GM18499 (cell line): ENCODE data around the gene AP4B1.
A peak's percentile ranks its signal among the peaks of the same experiment; 100 is the strongest.

Source experiments
- ATAC-seq: cut with Tn5 transposase; IDR thresholded peaks from one replicate; pipeline ENCODE4 v1.9.1; 2021; ENCODE audit warnings: moderate number of reproducible peaks; ENCODE audit not compliant: insufficient read depth, unreplicated experiment

Gene AP4B1

DNA sequence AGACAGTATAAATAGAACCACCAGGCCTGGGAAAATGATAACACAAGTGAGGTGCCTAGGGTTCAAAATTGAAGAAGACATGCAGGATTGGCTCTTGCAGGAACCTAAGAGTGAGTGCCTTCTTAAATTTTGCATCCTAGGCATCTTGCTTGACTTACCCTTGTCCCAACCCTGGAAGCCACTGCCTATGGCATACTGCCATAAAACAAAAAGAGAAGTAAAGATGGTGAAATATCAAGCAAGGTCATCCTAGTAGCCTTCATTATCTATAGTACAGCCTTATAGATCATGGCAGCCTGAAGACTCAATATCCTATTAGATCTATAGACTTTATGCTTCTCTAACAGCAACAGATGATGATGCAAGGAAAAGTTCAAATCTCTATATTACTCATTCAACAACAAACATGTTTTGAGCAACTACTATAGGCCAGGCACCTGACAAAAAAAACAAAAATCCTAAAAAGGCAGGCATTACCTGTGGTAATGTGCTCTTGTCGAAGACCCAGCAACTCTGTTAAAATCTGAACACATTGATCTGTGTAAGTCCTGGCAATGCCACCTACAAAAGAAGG, 6.3 kb downstream of the AP4B1 start:
- no peak for ATAC-seq

DNA sequence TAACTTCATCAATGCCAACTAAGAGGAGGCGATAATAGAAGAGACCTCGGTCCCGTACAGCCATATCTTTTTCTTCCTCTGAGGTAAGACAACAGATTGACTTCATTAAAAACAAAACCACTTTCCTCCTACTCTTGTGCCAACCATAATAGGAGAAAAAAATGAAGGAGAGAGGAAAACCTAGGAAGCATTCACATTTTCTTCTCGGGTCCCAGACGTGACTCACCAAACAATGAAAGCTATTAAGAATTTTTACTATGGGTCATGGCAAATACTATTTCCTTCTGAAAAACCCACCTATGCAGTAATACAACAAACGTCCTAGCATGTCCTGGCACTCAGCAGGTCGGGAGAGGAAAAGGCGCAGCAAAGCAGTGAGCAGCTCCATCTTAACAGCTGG, 8.6 kb downstream of the AP4B1 start:
- ATAC-seq: no peak

DNA sequence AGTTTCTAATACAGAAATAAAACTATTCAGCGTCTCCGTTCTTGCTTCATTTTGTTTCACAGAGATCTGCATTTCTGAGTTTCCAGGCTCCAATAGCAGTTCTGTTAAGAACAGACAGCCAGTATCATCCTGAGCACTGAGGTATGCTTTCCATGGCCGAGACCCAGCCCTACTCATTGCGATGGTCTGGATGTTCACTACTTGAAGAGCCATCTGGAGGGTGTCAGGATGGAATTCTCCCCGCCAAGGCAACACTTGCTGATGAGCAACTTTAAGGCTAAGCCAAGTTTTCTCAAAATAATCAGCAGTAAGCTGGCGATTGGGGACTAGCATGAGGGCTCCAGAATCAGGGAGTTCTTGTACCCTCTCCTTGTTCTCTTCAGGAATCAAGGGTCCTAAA, 9.5 kb downstream of the AP4B1 start:
- ATAC-seq: no peak

DNA sequence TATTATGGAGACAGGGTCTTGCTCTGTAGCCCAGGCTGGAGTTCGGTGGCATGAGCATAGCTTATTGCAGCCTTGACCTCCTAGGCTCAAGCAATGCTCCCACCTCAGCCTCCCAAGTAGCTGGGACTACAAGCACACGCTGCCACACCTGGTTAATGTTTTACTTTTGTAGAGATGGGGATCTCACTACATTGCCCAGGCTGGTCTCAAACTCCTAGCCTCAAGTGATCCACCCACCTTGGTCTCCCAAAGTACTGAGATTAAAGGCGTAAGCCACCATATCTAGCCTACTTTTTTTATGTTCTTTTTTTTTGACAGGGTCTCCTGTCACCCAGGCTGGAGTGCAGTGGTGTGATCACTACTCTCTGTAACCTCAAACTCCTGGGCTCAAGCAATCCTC, 11.3 kb downstream of the AP4B1 start:
- ATAC-seq: no peak

DNA sequence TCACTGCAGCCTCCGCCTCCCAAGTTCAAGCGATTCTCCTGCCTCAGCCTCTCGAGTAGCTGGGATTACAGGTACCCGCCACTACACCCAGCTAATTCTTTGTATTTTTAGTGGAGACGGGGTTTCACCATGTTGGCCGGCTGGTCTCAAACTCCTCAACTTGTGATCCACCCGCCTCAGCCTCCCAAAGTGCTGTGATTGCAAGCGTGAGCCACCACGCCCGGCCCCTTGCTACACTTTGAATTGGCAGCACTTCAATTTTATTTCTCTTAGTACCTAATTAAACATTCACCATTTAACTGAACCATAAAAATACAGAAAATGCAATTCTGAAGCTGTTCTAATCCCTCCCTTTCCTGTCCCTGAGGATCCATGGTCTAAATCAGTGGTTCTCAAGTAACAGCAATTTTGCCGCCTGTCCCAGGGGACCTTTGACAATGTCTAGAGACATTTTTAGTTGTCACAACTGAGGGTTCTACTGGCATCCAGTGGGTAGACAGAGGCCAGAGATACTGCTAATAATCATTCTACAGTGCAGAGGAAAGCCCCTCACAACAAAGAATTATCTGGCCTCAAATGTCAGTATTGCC, 12.9 kb downstream of the AP4B1 start:
- ATAC-seq: no peak

DNA sequence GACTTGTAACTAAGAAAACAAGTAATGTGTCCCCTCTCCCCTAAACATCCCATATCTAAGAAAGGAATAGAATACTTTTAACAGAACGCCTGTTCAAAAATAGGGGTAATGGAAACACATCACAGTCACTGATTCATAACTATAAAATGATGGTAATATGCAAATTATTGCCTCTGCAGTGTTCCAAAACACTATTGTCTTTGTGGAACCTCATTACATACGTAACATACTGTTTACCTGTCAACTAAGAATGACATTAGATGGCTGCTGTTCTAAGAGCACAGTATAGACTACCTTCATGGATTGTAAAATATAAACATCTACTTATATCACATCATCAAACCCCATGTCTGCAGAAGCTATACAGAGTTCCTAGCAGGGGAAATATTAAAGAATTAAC, 13.8 kb downstream of the AP4B1 start:
- no peak for ATAC-seq

DNA sequence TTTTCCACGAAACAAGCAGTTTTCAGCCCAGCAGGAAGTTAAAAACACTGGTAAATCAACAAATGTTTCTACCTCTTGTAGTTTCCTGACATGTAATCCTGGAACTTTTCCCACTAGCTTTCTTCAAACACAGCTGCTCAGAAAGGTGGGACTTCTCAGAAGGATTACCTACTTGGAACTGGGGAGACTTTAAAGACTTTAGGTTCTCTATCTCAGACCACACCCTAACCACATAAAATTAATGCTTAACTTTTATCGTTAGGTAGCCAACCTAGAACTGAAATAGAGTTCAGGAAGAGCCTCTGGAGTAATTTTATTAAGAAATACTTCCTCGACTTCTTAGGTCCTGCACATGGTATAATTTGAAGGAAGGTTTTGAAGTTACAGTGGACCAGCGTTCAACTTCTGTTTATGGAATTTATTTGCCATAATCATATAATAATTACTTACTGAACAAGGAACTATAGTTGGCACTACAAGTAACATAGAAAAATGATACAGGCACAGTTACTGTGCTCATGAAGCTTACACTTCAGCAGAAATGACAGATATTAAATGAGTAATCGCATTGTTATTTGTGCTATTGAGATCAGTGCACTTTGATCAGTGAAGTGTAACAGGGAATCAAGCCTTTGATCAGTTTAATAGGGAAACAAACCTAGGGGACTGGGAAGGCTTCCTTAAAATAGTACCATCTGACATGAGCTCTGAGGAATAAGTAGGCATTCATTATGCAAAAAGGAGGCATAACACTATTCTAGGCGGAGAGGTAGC, 17.0 kb downstream of the AP4B1 start, which contains the start of gene BCL2L15:
TSS of gene BCL2L15 (minus strand) at position 180 of the 774 bp plus-strand sequence. CDS start 206 bp downstream, outside the sequence.
- no peak for ATAC-seq

DNA sequence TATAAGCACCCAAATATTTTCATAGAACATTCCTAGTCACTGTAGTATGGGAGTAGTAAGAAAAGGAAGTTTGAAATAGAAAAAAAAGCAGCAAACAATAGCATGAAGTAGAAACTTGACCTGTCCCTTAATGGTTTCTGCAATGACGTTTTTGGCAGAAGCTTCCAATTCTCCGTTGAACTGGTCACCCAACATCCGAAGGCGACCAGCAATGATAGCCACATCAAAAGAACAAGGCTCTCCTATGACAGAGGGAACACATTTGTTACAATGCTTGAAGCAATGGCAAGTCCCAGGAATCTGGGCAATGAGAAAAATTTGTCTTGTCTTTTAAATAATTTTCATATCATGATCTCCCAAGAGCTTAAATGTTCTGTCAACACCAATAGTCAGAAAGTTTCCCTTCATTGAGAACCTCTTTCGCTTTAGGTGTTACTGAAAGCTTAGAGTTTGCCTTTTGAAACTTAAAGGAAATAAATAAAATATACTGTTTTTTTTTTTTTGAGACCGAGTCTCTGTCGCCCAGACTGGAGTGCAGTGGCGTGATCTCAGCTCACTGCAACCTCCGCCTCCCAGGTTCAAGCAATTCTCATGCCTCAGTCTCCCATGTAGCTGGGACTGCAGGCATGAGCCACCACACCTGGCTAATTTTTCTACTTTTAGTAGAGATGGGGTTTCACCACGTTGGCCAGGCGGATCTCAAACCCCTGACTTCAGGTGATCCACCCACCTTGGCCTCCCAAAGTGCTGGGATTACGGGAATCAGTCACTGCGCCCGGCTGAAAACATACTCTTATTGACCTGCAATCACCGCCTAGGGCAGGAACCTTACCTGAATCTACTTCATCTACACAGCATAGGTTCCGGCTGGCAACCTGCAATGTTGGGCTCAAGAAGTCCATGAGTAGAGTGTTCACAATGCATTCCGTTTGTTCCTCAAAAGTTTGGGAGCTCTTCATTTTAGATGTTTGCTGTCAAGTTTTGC, 17.9 kb downstream of the AP4B1 start:
- no peak for ATAC-seq

DNA sequence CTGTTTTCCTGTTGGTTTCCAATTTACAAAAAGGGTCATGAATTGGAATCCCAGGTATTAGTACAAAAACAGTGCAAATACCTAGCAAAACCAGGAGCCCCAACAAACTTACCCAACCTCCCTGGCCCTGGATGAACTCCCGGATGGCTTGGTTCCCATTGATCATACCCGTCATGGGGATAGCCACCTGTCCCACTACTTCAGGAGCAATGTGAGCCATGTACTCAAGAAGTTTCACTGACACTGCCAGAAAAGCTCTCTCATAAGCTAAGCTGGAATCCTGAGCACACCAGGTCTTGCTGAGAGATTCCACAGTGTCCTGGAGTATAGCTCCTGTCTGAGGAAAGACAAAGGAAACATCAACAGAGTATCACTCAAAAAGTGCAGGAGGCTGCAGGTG, 22.9 kb downstream of the AP4B1 start:
- ATAC-seq: no peak

DNA sequence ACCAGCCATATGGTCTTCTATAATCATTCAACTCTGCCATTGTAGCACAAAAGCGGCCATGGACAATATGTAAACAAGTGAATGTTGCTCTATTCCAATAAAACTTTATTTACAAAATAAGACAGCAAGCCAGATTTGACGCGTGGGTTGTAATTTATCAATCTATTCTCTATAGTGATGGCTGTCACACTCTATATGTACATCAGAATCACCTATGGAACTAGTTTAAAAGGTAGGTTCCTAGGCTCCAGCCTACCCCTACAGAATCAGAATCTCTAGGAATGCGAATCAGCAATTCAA, 24.9 kb downstream of the AP4B1 start:
- ATAC-seq: no peak

DNA sequence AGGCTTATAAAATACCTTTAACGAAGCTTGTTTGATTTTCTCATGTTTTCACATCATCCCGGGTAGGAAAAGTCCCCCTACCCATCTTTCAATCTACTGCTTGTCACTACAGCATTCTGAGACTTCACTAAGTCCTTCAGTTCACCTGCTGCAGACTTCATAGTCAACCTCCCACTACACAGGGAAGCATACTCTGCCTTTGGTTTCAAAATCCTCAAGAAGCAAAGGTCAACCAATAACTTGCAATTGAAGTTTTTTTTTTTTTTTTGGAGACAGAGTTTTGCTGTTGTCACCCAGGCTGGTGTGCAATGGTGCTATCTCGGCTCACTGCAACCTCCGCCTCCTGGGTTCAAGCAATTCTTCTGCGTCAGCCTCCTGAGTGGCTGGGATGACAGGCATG, 28.4 kb downstream of the AP4B1 start:
- no peak for ATAC-seq

DNA sequence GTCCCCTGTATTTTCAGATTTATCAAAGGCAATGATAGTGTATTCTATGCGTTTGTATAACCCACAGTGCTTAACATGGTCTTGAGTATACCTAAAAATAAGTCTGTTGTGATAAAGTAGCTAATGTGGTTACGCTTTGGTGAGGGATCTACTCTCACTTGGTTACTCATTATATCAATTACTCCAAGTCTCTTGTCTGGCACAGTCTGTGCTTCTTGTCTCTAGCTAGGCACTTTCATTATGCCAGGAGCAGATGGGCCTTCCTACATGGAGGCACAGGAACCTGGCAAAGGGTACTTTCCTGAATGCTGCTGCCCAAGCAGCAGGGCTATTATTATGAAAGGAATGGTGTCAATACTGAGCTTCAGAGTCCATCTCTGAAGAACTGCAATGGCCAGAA, 28.9 kb downstream of the AP4B1 start:
- ATAC-seq: no peak

DNA sequence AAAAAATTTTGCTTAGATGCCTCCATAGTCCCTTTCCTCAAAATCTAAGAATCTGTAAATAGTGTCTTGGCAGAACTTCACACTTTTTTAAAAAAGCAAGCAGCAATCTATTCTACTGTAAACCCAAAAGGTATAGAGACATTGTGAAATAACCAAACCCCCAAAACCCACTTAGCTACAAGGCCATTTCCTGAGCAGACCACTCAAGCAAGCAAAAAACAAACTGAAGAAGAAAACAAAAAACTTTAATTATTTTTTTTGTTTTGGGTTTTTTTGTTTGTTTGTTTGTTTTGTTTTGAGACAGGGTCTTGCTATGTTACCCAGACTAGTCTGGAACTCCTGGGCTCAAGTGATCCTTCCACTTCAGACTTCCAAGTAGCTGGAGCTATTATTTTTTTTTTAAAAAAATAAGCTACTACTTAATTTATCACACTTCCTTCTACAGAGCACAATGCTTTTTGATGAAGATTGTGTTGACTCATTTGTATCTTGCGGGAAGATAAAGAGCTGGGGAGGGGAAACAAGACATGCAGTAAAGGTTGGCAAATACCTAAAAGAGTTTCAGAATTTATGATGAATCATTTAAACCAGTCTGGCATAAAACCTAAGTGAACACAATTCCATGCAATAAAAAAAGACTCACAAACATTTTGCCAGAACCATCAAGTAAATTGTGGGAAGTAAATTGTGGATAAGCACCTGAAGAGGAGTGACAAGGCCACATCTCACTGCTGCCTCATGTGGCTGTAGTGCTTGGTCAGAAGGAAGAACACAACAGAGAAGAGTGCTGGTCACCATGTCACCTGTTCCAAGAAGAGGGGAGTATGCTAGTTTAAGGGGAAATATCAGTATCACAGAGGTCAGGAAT, 30.4 kb downstream of the AP4B1 start:
- no peak for ATAC-seq

DNA sequence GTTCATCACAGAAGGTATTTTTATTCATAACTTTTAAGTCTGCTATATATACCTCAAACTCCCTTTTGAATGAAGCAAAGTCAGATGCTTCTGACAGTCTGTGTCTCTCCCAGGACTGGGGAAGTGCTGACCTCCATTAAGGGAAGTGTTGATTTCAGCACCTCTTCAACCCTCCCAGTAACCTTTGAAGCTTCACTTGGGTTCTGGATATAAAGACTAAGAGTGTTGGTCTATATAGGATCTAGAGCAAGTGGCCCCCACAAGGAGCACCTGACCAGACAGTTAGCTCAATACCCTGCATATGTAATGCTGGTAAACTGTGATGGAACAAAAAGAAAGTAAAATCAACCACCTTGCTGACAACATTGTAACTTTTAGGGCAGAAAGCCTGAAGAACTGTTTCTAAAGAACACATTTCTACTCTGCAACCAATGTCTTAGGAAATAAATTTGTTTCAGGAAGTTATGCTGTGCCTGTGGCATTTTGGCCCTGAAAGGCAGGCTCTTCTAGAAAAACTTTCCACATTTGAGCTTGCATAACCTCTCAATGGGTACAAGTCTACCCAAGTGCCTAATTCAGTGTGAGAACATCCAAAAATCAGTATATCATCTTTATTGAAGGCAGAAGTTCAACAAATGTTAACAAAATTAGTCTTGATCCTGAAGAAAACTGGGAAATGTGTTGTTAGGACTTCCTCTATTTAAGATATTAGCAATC, 32.2 kb downstream of the AP4B1 start:
- no peak for ATAC-seq

DNA sequence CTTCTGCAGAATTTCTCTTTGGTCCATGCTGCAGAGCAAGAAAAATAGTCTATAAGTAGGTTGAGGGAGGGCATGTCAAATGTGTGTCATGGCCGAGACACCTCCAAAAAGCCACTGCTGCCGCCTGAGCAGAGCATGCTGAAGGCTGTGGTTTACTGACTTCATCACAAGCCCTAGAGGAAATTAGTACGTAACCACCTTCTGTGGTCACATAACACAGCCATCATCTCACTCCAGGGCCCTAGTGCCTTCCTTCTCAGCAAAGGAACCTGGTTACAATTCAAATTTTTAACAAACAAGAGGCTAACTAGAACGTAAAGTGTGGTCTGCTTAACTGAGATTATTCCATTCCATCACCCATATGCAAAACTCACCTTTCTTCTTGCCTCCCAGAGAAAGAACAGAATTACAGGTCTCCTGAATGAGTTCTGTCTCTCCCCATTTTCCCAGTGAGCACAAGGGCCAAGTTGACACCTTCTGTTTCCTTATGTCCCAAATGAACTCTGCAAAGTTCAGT, 32.9 kb downstream of the AP4B1 start, which contains the start of gene PTPN22:
TSS of gene PTPN22 (minus strand) at position 116 of the 517 bp plus-strand sequence.
- peak; percentile 76 for ATAC-seq

DNA sequence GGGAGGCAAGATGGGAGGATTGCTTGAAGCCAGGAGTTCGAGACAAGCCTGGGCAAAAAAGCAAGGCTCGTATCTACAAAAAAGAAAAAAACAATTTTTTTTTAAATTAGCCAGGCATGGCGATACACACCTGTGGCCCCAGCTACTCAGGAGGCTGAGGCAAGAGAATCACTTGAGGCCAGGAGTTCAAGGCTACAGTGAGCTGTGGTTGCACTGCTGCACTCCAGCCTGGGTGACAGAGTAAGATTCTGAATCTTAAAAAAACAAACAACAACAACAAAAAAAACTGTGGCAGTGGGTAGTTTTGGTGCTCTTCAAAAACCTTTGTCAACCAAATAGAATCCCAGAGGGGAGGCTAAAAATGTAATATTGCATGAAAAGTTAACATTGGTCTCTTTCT, 33.8 kb downstream of the AP4B1 start:
- ATAC-seq: no peak

DNA sequence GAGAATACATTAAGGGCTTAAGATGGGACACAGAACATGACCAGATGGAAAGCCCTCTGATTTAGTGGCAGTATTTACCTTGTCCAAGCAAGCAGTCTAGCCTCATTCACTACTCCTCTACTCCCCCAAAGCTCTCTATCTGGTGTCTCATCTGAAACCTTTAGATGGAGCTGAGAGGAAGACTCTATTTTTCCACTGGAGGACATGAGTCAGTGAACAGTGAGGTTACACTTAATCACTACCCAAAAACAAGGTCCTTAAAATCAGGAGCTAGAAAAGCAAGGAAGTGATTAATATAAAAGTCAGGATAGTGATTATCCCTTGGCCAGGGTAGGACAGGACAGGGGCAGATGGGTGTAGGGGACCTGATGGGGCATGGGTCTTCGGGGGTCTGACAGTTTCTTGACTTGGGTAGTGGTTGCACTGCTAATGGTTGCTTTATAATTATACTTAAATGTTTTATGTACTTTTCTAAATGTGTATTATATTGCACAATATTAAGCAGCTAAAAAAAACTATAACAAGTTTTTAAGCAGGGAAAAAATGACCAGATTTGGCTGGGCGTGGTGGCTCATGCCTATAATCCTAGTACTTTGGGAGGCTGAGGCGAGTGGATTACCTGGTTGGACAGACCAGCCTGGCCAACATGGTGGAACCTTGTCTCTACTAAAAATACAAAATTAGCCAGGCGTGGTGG, 36.1 kb downstream of the AP4B1 start:
- no peak for ATAC-seq

DNA sequence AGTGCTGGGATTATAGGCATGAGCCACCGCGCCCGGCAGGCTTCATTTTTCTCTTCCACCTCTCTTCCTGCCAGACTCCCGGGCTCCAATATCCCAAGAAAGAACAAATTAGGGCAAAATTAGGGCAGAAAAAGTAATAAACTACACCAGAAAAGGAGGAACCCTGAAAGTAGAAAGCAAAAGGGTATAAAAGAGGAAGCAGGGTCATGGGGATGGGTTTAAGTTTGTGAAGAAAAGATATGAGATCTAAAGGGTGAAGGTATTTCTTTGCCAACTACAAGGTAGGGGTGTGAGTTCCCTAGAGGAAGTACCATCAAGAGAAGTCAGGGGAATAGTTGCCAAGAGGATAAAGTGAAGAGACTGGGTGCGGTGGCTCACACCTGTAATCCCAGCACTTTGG, 43.0 kb downstream of the AP4B1 start:
- no peak for ATAC-seq
